Gastrocnemius medialis (tissue), 4 donors: ENCODE measurements around the gene A3GALT2.

Source experiments
- CTCF ChIP-seq, 5 experiments: fragments of 450-650 bp in 3 of 5; fragments of 200-600 bp in 2 of 5; sonication (generic) in 2 of 5; IDR thresholded peaks in 4 of 5; conservative IDR thresholded peaks in 1 of 5; 1 replicate in 4 of 5; 2 replicates in 1 of 5; pipeline ENCODE4 v1.5.1; 2016 to 2019; ENCODE audit warnings: antibody characterized with exemption in 5 of 5, mild to moderate bottlenecking in 3 of 5, moderate library complexity in 3 of 5
- POLR2A ChIP-seq, 2 donors: fragments of 450-650 bp; IDR thresholded peaks; one replicate each; pipeline ENCODE4 v1.6.1; 2017; ENCODE audit warnings: antibody characterized with exemption in 2 of 2, mild to moderate bottlenecking in 2 of 2, moderate library complexity in 2 of 2

GRCh38 chr1:33335020-33335419, 14.1 kb upstream of the A3GALT2 start:
- TF ChIP-seq CTCF (IDR thresholded peaks at IDR 0.05 in 4 of 5, conservative IDR thresholded peaks at IDR 0.05 in 1 of 5) = no peak
- peak in 1 of 2 donors; percentile 7 for TF ChIP-seq POLR2A (IDR thresholded peaks at IDR 0.05)
